ENCODE results near the gene SGMS1. TPM values are rescaled to one million over a fixed set of nuclear protein-coding genes. Genes with fewer than 3 reads are reported as not detected.

The SGMS1 gene
- total RNA-seq, 2 experiments from 2014 or later = 24.8 to 25.2 TPM

- H3K27me3 Mint-ChIP-seq = no peaks in the 10 kb centered on the region
- ChIA-PET CTCF (no interaction called here), POLR2A (no interaction called here)
- H3K4me3 Mint-ChIP-seq = no peak overlapping the region
- Histone ChIP-seq H3K4me1 (ENCODE audit: insufficient read depth, low read length) (no peaks in the 10 kb centered on the region), H3K27me3 (ENCODE audit: control insufficient read depth in 1 of 2, insufficient read depth in 2 of 2, low read length in 2 of 2) (no peaks in the 10 kb centered on the region), H3K4me3 (ENCODE audit: low read length) (no peak overlapping the region), H3K9me3 (ENCODE audit: control insufficient read depth in 1 of 2, insufficient read depth in 1 of 2, low read length in 2 of 2) (no peaks in the 10 kb centered on the region), H3K27ac (ENCODE audit: low read depth in 1 of 2, low read length in 2 of 2) (no peak overlapping the region), H3K36me3 (ENCODE audit: insufficient read depth, low read length) (peaks cover 4% of the 10 kb centered on the region)
- intact Hi-C loops (cut with DNase I, micrococcal nuclease) = no loop called here
- H3K27ac Mint-ChIP-seq = no peak overlapping the region
- no peak for TF ChIP-seq CTCF (IDR thresholded peaks at IDR 0.05)
- DNase-seq (no peak), ATAC-seq (ENCODE audit: poor library complexity) (no peak)
- H3K36me3 Mint-ChIP-seq (ENCODE audit: low read depth) = peaks cover 11% of the 10 kb centered on the region
- H3K4me1 Mint-ChIP-seq (ENCODE audit: low read depth) = peaks cover 32% of the 10 kb centered on the region
- no peaks in the 10 kb centered on the region for H3K9me3 Mint-ChIP-seq
Measured at GRCh38 chr10:50388181-50388580, 235.6 kb downstream of the SGMS1 start.

- no peak overlapping the region for H3K27ac ChIP-seq (ENCODE audit: low read depth in 1 of 2, low read length in 2 of 2)
- ChIA-PET CTCF (interaction anchor here (0.6 kb wide), 1 partner anchor 56 kb away, joined by 3 read pairs; no protein-coding TSS in a partner anchor), POLR2A (no interaction called here)
- H3K36me3 ChIP-seq (ENCODE audit: insufficient read depth, low read length) = peaks cover 4% of the 10 kb centered on the region
- Mint-ChIP-seq H3K4me3 (no peak overlapping the region), H3K4me1 (ENCODE audit: low read depth) (peaks cover 29% of the 10 kb centered on the region), H3K27me3 (no peaks in the 10 kb centered on the region), H3K27ac (no peak overlapping the region), H3K36me3 (ENCODE audit: low read depth) (peaks cover 11% of the 10 kb centered on the region), H3K9me3 (no peaks in the 10 kb centered on the region)
- no peak overlapping the region for H3K4me3 ChIP-seq (ENCODE audit: low read length)
- H3K9me3 ChIP-seq (ENCODE audit: control insufficient read depth in 1 of 2, insufficient read depth in 1 of 2, low read length in 2 of 2) = no peaks in the 10 kb centered on the region
- no peaks in the 10 kb centered on the region for H3K27me3 ChIP-seq (ENCODE audit: control insufficient read depth in 1 of 2, insufficient read depth in 2 of 2, low read length in 2 of 2)
- ATAC-seq (ENCODE audit: poor library complexity) = no peak
- H3K4me1 ChIP-seq (ENCODE audit: insufficient read depth, low read length) = no peaks in the 10 kb centered on the region
- TF ChIP-seq CTCF (IDR thresholded peaks at IDR 0.05) = no peak
- intact Hi-C loops (cut with DNase I, micrococcal nuclease) = no loop called here
- DNase-seq = no peak
Measured at GRCh38 chr10:50387732-50388073, 236.1 kb downstream of the SGMS1 start.

- ATAC-seq (ENCODE audit: poor library complexity) (no peak), DNase-seq (no peak)
- Mint-ChIP-seq H3K4me3 (no peak overlapping the region), H3K4me1 (ENCODE audit: low read depth) (peaks cover 32% of the 10 kb centered on the region), H3K9me3 (no peaks in the 10 kb centered on the region), H3K27me3 (no peaks in the 10 kb centered on the region), H3K27ac (no peak overlapping the region), H3K36me3 (ENCODE audit: low read depth) (peaks cover 11% of the 10 kb centered on the region)
- H3K4me1 ChIP-seq (ENCODE audit: insufficient read depth, low read length) = no peaks in the 10 kb centered on the region
- H3K27ac ChIP-seq (ENCODE audit: low read depth in 1 of 2, low read length in 2 of 2) = no peak overlapping the region
- H3K36me3 ChIP-seq (ENCODE audit: insufficient read depth, low read length) = peaks cover 4% of the 10 kb centered on the region
- H3K4me3 ChIP-seq (ENCODE audit: low read length) = no peak overlapping the region
- ChIA-PET POLR2A (no interaction called here), CTCF (interaction anchor here (0.6 kb wide), 1 partner anchor 55 kb away, joined by 3 read pairs; no protein-coding TSS in a partner anchor)
- H3K9me3 ChIP-seq (ENCODE audit: control insufficient read depth in 1 of 2, insufficient read depth in 1 of 2, low read length in 2 of 2) = no peaks in the 10 kb centered on the region
- intact Hi-C loops (cut with DNase I, micrococcal nuclease) = no loop called here
- TF ChIP-seq CTCF (IDR thresholded peaks at IDR 0.05) = no peak
- no peaks in the 10 kb centered on the region for H3K27me3 ChIP-seq (ENCODE audit: control insufficient read depth in 1 of 2, insufficient read depth in 2 of 2, low read length in 2 of 2)
Measured at GRCh38 chr10:50387007-50387731, 236.6 kb downstream of the SGMS1 start.

Data from CD4-positive, alpha-beta T cell (primary cell).